Embryonic facial prominence (tissue), 1 donor: ENCODE data around the gene TANGO2.

Experiments
- DNase-seq: peaks from one replicate; pipeline ENCODE4 v3.0.0-alpha.2; 2016; ENCODE audit errors: extremely low spot score

TANGO2 gene

GRCh38 chr22:20085651-20086050, 64.7 kb downstream of the TANGO2 start:
- no peak for DNase-seq

- no peak for DNase-seq
These were observed 65.2 kb downstream of the TANGO2 start for GRCh38 chr22:20086101-20086599.

- DNase-seq, result no peak
These were observed 65.9 kb downstream of the TANGO2 start for GRCh38 chr22:20086763-20087162.

GRCh38 chr22:20087319-20088262, 66.7 kb downstream of the TANGO2 start:
- no peak for DNase-seq

- DNase-seq, result no peak
These were observed 67.3 kb downstream of the TANGO2 start for GRCh38 chr22:20088263-20088648.

GRCh38 chr22:20089226-20089976, 68.5 kb downstream of the TANGO2 start:
- no peak for DNase-seq

- no peak for DNase-seq
These were observed 69.2 kb downstream of the TANGO2 start for GRCh38 chr22:20089977-20090729.

- DNase-seq, result no peak
These were observed 69.9 kb downstream of the TANGO2 start for GRCh38 chr22:20090730-20091240.

GRCh38 chr22:20091690-20092476, 71.0 kb downstream of the TANGO2 start:
- DNase-seq, result no peak

GRCh38 chr22:20092477-20092854, 71.6 kb downstream of the TANGO2 start:
- DNase-seq, result no peak

GRCh38 chr22:20093418-20094196, 72.7 kb downstream of the TANGO2 start:
- no peak for DNase-seq

- no peak for DNase-seq
These were observed 73.4 kb downstream of the TANGO2 start for GRCh38 chr22:20094197-20094807.

- DNase-seq, result no peak
These were observed 74.6 kb downstream of the TANGO2 start for GRCh38 chr22:20095521-20095920.

GRCh38 chr22:20096574-20097420, 75.9 kb downstream of the TANGO2 start:
- no peak for DNase-seq

GRCh38 chr22:20099099-20099711, 78.3 kb downstream of the TANGO2 start:
- DNase-seq, result no peak

GRCh38 chr22:20101638-20102037, 80.7 kb downstream of the TANGO2 start:
- DNase-seq, result no peak

GRCh38 chr22:20102203-20102780, 81.4 kb downstream of the TANGO2 start:
- no peak for DNase-seq
